Keratinocyte (primary cell): ENCODE results near the gene NYNRIN.

ENCODE experiments used
- EZH2 ChIP-seq: IDR thresholded peaks from one replicate; pipeline ENCODE4 v1.6.1; 2012; ENCODE audit warnings: inconsistent platforms, mild to moderate bottlenecking, low read length, moderate library complexity
- TF ChIP-seq, protein P1 (sequence below), 3 experiments: IDR thresholded peaks in 1 of 3; conservative IDR thresholded peaks in 1 of 3; optimal IDR thresholded peaks in 1 of 3; 2 replicates in 2 of 3; 3 replicates in 1 of 3; pipeline versions ENCODE3 to v1.5.1; 2011; ENCODE audit warnings: low read length in 3 of 3, mild to moderate bottlenecking in 3 of 3, moderate library complexity in 2 of 3, control low read depth in 1 of 3, inconsistent platforms in 1 of 3; ENCODE audit not compliant: insufficient read depth in 2 of 3; ENCODE audit errors: extremely low read depth in 1 of 3

DNA sequence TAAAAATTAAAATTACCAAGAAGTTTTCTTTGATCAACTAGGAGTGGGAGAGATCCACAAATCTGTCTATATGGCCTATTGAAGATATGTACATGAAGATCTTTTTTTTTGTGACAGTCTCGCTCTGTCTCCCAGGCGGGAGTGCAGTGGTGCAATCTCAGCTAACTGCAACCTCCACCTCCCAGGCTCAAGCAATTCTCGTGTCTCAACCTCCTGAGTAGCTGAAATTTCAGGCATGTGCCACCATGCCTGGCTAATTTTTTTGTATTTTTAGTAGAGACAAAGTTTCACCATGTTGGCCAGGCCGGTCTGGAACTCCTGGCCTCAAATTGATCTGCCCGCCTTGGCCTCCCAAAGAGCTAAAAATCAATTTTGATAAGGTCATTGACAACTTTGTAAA is 35.4 kb upstream of the NYNRIN start:
- TF ChIP-seq, protein P1, sequence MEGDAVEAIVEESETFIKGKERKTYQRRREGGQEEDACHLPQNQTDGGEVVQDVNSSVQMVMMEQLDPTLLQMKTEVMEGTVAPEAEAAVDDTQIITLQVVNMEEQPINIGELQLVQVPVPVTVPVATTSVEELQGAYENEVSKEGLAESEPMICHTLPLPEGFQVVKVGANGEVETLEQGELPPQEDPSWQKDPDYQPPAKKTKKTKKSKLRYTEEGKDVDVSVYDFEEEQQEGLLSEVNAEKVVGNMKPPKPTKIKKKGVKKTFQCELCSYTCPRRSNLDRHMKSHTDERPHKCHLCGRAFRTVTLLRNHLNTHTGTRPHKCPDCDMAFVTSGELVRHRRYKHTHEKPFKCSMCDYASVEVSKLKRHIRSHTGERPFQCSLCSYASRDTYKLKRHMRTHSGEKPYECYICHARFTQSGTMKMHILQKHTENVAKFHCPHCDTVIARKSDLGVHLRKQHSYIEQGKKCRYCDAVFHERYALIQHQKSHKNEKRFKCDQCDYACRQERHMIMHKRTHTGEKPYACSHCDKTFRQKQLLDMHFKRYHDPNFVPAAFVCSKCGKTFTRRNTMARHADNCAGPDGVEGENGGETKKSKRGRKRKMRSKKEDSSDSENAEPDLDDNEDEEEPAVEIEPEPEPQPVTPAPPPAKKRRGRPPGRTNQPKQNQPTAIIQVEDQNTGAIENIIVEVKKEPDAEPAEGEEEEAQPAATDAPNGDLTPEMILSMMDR (optimal IDR thresholded peaks at IDR 0.05 in 1 of 3, IDR thresholded peaks at IDR 0.05 in 1 of 3, conservative IDR thresholded peaks at IDR 0.05 in 1 of 3; ENCODE audit: extremely low read depth in 1 of 3, insufficient read depth in 2 of 3, low read length in 3 of 3), result no peak
- no peak for TF ChIP-seq EZH2
